GM12878 (cell line): ENCODE measurements around the gene MYMX. TPM values are rescaled to one million over a fixed set of nuclear protein-coding genes. Genes with fewer than 3 reads are reported as not detected.

Experiments used
- ATF2 ChIP-seq: IDR thresholded peaks from 2 replicates; pipeline ENCODE4 v1.6.1; 2012; ENCODE audit warnings: low read length, inconsistent platforms
- DPF2 ChIP-seq: fragments of 450-650 bp; IDR thresholded peaks from 2 replicates; pipeline ENCODE4 v1.6.1; 2017; ENCODE audit warnings: mild to moderate bottlenecking
- ESRRA ChIP-seq: IDR thresholded peaks from 2 replicates; pipeline ENCODE4 v1.6.1; 2012; ENCODE audit warnings: mild to moderate bottlenecking, low read length, improper control_type of control experiment
- GATAD2B ChIP-seq: fragments of 450-650 bp; conservative IDR thresholded peaks from 2 replicates; pipeline ENCODE4 v1.6.1; 2017; ENCODE audit warnings: low read depth, mild to moderate bottlenecking, moderate library complexity
- HDAC2 ChIP-seq: fragments of 200-600 bp; sonication (generic); IDR thresholded peaks from 2 replicates; pipeline ENCODE4 v1.6.1; 2017
- IKZF1 ChIP-seq: fragments of 450-650 bp; conservative IDR thresholded peaks from 2 replicates; pipeline ENCODE4 v1.6.1; 2017; ENCODE audit warnings: antibody characterized with exemption, mild to moderate bottlenecking
- KAT2A ChIP-seq: conservative IDR thresholded peaks from 2 replicates; pipeline ENCODE4 v1.6.1; 2011; ENCODE audit warnings: low read depth, low read length; ENCODE audit not compliant: control insufficient read depth
- NBN ChIP-seq: fragments of 450-650 bp; IDR thresholded peaks from 2 replicates; pipeline ENCODE4 v1.6.1; 2016
- POLR2AphosphoS5 ChIP-seq: IDR thresholded peaks from 2 replicates; pipeline ENCODE4 v1.6.1; 2011; ENCODE audit warnings: mild to moderate bottlenecking, low read length, inconsistent platforms
- RAD21 ChIP-seq: IDR thresholded peaks from 2 replicates; pipeline ENCODE4 v1.6.1; 2011; ENCODE audit warnings: mild to moderate bottlenecking, low read depth, low read length, moderate library complexity; ENCODE audit not compliant: insufficient read depth
- RELA ChIP-seq: fragments of 450-650 bp; IDR thresholded peaks from 2 replicates; pipeline ENCODE4 v1.8.0; 2014; ENCODE audit warnings: borderline replicate concordance; ENCODE audit not compliant: partially characterized antibody
- REST ChIP-seq: IDR thresholded peaks from 2 replicates; pipeline ENCODE4 v1.6.1; 2012; ENCODE audit warnings: mild to moderate bottlenecking, low read depth, low read length
- SMARCA5 ChIP-seq: fragments of 450-650 bp; IDR thresholded peaks from 2 replicates; pipeline ENCODE4 v1.6.1; 2017; ENCODE audit warnings: mild to moderate bottlenecking
- SMC3 ChIP-seq: IDR thresholded peaks from 2 replicates; pipeline ENCODE4 v1.6.1; 2011; ENCODE audit warnings: low read length, improper control_type of control experiment, borderline replicate concordance
- SRF ChIP-seq, 2 experiments: IDR thresholded peaks; 2 replicates each; pipeline ENCODE4 v1.6.1; 2011; ENCODE audit warnings: low read depth in 2 of 2, low read length in 2 of 2, mild to moderate bottlenecking in 1 of 2, moderate library complexity in 1 of 2
- YBX1 ChIP-seq: fragments of 450-650 bp; IDR thresholded peaks from 2 replicates; pipeline ENCODE4 v1.6.1; 2016; ENCODE audit warnings: antibody characterized with exemption
- ZBTB11 ChIP-seq: fragments of 450-650 bp; formaldehyde crosslinking; IDR thresholded peaks from 2 replicates; pipeline ENCODE4 v1.5.0; 2022; ENCODE audit warnings: mild to moderate bottlenecking, missing genetic modification characterization
- ZBTB4 ChIP-seq: fragments of 450-650 bp; formaldehyde crosslinking; IDR thresholded peaks from 2 replicates; pipeline ENCODE4 v1.4.0; 2022; ENCODE audit warnings: mild to moderate bottlenecking, moderate library complexity
- ZNF207 ChIP-seq: fragments of 450-650 bp; IDR thresholded peaks from 2 replicates; pipeline ENCODE4 v1.6.1; 2014; ENCODE audit warnings: antibody characterized with exemption, mild to moderate bottlenecking, borderline replicate concordance
- ZNF217 ChIP-seq: fragments of 450-650 bp; IDR thresholded peaks from 2 replicates; pipeline ENCODE4 v1.6.1; 2017; ENCODE audit warnings: antibody characterized with exemption, mild to moderate bottlenecking
- polyA plus RNA-seq, 11 experiments: library from polyadenylated mRNA; depleted of rRNA in 4 of 11; unstranded in 6 of 11; stranded (reverse) in 5 of 11; fragments of >200 nt; fragmentation: Nextera tagmentation in 4 of 11; fragmentation: Illumina TruSeq in 1 of 11; extraction: Ambion mirVana in 4 of 11; extraction: Trizol in 1 of 11; gene quantifications; 1 replicate in 1 of 11; 2 replicates in 10 of 11; pipeline versions ENCODE4 v1.2.1 to v1.2.3, GENCODE V29; 2011 to 2016; ENCODE audit warnings: inconsistent platforms in 2 of 11, missing spikeins in 2 of 11, low read depth in 1 of 11
- total RNA-seq, 4 experiments: library from RNA; depleted of rRNA in 3 of 4; stranded (reverse); fragments of >200 nt in 3 of 4; fragmentation: Illumina TruSeq in 1 of 4; extraction: Trizol in 1 of 4; gene quantifications; 2 replicates each; pipeline versions ENCODE4 v1.2.1 to v1.2.3, GENCODE V29; 2013 to 2021

MYMX gene
- total and polyA plus RNA-seq, 10 of the 15 experiments (the other 5 are each of a cell fraction or from before 2014, with no cell fraction given), result not detected

GRCh38 chr6:44172731-44173500 lies 43.8 kb upstream of the MYMX start (continued):
- TF ChIP-seq RAD21 (peak; percentile 98), DPF2 (no peak), IKZF1 (0 out of 2 replicates have a peak, but pooled peaks have one; percentile 25), YBX1 (no peak), NBN (no peak), GATAD2B (peak; percentile 64; the same call in 1 of the 2 replicates), ZNF217 (no peak), HDAC2 (no peak), ZBTB4 (CRISPR knock-in tag) (no peak), ATF2 (no peak), SMARCA5 (no peak), SMC3 (peak; percentile 96), ZNF207 (no peak), ZBTB11 (CRISPR knock-in tag) (no peak), REST (no peak), ESRRA (no peak; the same call in 1 of the 2 replicates), POLR2AphosphoS5 (no peak), RELA (no peak), KAT2A (no peak), SRF (IDR thresholded peaks at IDR 0.05; ENCODE audit: low read depth in 2 of 2, low read length in 2 of 2) (no peak)
